ENCODE measurements around the gene BORCS6. TPM values are rescaled to one million over a fixed set of nuclear protein-coding genes. Genes with fewer than 3 reads are reported as not detected.

BORCS6 gene
- total and polyA plus RNA-seq, 9 of the 15 experiments (the other 6 are each of a cell fraction or from before 2014, with no cell fraction given) = 0.01 to 7.4 (median 2.3) TPM

DNA sequence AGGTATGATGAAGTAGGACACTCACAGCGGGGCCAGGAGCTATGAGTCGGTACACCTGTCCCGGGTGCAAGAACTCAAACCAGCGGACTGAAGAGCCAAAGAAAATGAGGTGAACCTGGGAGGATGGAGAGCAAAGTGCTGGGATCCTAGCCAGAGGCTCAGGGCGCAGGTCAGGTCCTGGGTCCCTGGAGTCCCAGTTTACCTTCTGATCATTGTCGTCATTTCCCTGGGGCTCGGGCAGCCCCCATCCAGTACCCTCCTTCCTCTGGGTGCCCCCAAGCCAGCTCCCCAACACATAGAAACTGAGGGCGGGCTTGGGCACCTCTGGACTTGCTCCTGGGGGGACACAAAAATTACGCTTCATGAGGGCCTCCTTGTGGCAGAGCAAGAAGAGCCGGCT is 41.7 kb upstream of the BORCS6 start:
- FAIRE-seq = no peak
- H3K36me3 ChIP-seq (ENCODE audit: control insufficient read depth, insufficient read depth, low read length) = peaks cover 97% of the 10 kb centered on the region; the same call in 2 of the 3 replicates
- in situ Hi-C loops (cut with MboI) (no loop called here), intact Hi-C loops (cut with micrococcal nuclease) (no loop called here)
- no peak overlapping the region for H2AFZ ChIP-seq (ENCODE audit: low read depth, low read length)
- no peak for ATAC-seq
- no peak overlapping the region for H3K9ac ChIP-seq (ENCODE audit: insufficient read depth in 1 of 2, low read depth in 2 of 2, low read length in 2 of 2)
- H3K27ac ChIP-seq (ENCODE audit: extremely low read depth, low read depth, low read length) = no peak overlapping the region
- H3K4me2 ChIP-seq (ENCODE audit: insufficient read depth, low read length) = no peak overlapping the region
- H3K9me1 ChIP-seq (ENCODE audit: control insufficient read depth, insufficient read depth, low read length) = no peaks in the 10 kb centered on the region
- H3K9me3 ChIP-seq (replicated peaks; ENCODE audit: control insufficient read depth, insufficient read depth, low read depth, low read length) = no peaks in the 10 kb centered on the region
- ChIA-PET POLR2A (interaction anchor here (0.6 kb wide), 1 partner anchor 41 kb away, joined by 3 read pairs; no protein-coding TSS in a partner anchor), CTCF (ENCODE audit: low intra/inter-chr PET ratio) (no interaction called here)
- BruUV-seq (replicated peaks) = no TSS peak
- H3K27me3 ChIP-seq (ENCODE audit: control insufficient read depth in 2 of 2, insufficient read depth in 2 of 2, low read length in 2 of 2) = no peaks in the 10 kb centered on the region
- WGBS (ENCODE audit: insufficient coverage, low coverage, missing lambda C conversion rate) = 86% methylated on average over 8 of the region's 10 CpGs
- H3K4me3 ChIP-seq = no peak overlapping the region
- H3K79me2 ChIP-seq (ENCODE audit: control insufficient read depth, insufficient read depth, low read length) = no peaks in the 10 kb centered on the region
- peaks cover 0 to 7% of the 10 kb centered on the region in 2 experiments; a peak in 3 of 5 replicates for H3K4me1 ChIP-seq (replicated peaks in 1 of 2; ENCODE audit: control insufficient read depth in 2 of 2, insufficient read depth in 2 of 2, low read length in 2 of 2)
- no peaks in the 10 kb centered on the region for H4K20me1 ChIP-seq (replicated peaks; ENCODE audit: control insufficient read depth, insufficient read depth, low read length)
- DNase-seq (ENCODE audit: extremely low read depth in 1 of 4, low spot score in 3 of 4) = no peak
- TF ChIP-seq LEF1 (IDR thresholded peaks at IDR 0.05) = no peak
- no peak for TF ChIP-seq IRF9 (tag; IDR thresholded peaks at IDR 0.05)
- no peak for TF ChIP-seq MTA2 (IDR thresholded peaks at IDR 0.05; ENCODE audit: low read depth)
- TF ChIP-seq RFX7 (CRISPR knock-in tag; IDR thresholded peaks at IDR 0.05) = no peak
- TF ChIP-seq ZNF318 (IDR thresholded peaks at IDR 0.05; ENCODE audit: borderline replicate concordance in 1 of 2, low read depth in 1 of 2) = no peak
- TF ChIP-seq PHB (CRISPR knock-in tag; IDR thresholded peaks at IDR 0.05) = no peak
- no peak for TF ChIP-seq DLX4 (CRISPR knock-in tag; IDR thresholded peaks at IDR 0.05)
- no peak for TF ChIP-seq ZNF165 (CRISPR knock-in tag; IDR thresholded peaks at IDR 0.05; ENCODE audit: borderline replicate concordance)
- no peak for TF ChIP-seq BRD9 (IDR thresholded peaks at IDR 0.05; ENCODE audit: low read depth, partially characterized antibody)
